ENCODE measurements around the gene SAFB2.

DNA sequence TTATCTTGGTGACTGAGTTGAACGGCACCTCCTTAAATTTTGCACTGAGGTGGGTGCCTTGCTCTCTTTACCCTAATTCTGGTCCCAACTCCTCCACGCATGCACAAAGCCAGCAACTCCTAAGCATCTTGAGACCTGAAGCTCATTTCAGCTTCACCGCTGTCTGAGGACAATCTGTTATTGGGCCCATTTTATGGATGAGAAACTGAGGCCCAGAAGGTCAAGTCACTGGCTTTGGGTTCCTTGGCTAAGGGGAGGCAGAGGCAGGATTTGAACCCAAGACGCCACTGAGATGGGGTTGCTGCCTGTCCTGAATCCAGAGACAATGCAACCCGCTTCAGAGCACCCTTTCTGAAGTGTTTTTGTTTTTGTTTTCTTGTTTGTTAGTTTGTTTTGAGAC is 77.5 kb downstream of the SAFB2 start:
- TF ChIP-seq REST (IDR thresholded peaks at IDR 0.05; ENCODE audit: low read depth, low read length) = no peak
- no peak for TF ChIP-seq POLR2AphosphoS5 (IDR thresholded peaks at IDR 0.05; ENCODE audit: low read length)
- no peak for TF ChIP-seq CEBPB (IDR thresholded peaks at IDR 0.05; ENCODE audit: borderline replicate concordance in 1 of 2, low read depth in 2 of 2, low read length in 2 of 2)
- TF ChIP-seq EZH2 (IDR thresholded peaks at IDR 0.05; ENCODE audit: borderline replicate concordance, control insufficient read depth, low read depth, low read length) = no peak
- TF ChIP-seq ATF3 (IDR thresholded peaks at IDR 0.05; ENCODE audit: borderline replicate concordance, extremely low read depth, low read depth, low read length) = no peak
- TF ChIP-seq GABPA (IDR thresholded peaks at IDR 0.05; ENCODE audit: low read depth) = no peak
- TF ChIP-seq PAX8 (IDR thresholded peaks at IDR 0.05) = no peak
- TF ChIP-seq ATF7 (IDR thresholded peaks at IDR 0.05; ENCODE audit: low read depth) = no peak
